ENCODE results near the gene GPR183. TPM values are rescaled to one million over a fixed set of nuclear protein-coding genes. Genes with fewer than 3 reads are reported as not detected.

Gene GPR183, protein sequence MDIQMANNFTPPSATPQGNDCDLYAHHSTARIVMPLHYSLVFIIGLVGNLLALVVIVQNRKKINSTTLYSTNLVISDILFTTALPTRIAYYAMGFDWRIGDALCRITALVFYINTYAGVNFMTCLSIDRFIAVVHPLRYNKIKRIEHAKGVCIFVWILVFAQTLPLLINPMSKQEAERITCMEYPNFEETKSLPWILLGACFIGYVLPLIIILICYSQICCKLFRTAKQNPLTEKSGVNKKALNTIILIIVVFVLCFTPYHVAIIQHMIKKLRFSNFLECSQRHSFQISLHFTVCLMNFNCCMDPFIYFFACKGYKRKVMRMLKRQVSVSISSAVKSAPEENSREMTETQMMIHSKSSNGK
- polyA plus RNA-seq: 10 to 100 TPM in 1 of 3 donors, 1 to 10 TPM in 2; 1.4 to 10.3 (median 9.8) TPM

- 18 to 38% (median 35%) methylated on average over 4 of the region's 4 CpGs for WGBS, 3 donors
- H3K27ac ChIP-seq (ENCODE audit: low read depth, low read length): no peak within 1 kb of the TSS
These were observed at the start of gene GPR183 for GRCh38 chr13:99307247-99307646. GPR183 (minus strand) TSS chr13:99307399; CDS start chr13:99296145, 11,254 bp downstream.

DNA sequence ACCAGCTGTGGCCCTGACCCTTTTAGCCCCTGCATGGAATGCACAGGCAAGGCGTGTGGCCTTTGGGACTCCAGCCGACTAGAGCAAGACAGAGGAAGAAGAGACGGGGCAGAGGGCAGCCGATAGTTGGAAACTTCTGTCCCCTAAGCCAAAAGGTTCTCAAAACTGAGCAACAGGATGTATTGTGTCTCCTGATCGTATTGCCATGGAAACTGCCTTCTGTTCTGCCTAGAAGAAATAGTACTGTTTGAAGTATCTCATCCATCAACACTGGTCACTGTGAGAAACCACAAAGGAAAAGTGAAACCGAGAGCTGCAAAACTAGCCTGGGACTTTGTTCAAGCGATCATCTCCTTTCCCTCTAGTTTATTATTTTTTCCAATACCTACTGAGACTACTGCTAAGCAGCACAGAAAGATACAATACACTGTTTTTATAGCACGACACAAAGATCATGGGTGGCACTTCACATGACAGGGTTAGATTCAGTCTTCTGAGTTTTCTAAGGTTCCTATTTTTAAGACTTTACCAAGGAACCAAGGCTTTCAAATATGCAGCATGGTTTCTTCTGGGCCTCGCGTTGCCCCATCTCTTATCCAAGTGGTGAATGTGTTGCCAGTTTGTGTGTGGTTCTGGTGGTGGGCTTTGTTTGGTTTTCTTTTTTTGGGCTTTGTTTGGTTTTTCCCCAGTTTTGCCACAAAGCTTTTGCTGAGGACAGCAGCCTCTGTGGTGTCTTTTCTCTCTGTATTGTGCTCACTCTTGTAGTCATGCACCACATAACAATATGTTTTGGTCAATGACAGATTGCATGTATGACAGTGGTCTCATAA, 49.3 kb upstream of the GPR183 start:
- H3K27ac ChIP-seq (ENCODE audit: low read depth, low read length): no peak overlapping the region
- 28 to 64% (median 31%) methylated on average over 10 of the region's 10 CpGs for WGBS, 3 donors

DNA sequence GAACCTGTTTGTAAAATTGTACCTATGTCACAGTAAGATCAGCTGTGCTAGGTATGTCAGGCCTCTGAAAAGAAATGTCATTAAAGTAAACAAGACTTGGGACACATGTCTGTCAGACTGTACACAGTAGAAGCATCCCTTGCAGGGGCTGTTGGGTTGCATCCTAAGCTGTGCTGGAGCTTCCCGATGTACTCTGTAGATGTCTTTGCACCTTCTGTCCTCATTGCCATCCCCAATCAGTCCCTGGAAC, 48.7 kb upstream of the GPR183 start:
- 12 to 56% (median 33%) methylated on average over 1 of the region's 1 CpG for WGBS, 3 donors
- H3K27ac ChIP-seq (ENCODE audit: low read depth, low read length): no peak overlapping the region

GRCh38 chr13:99355267-99356011, 48.2 kb upstream of the GPR183 start:
- WGBS, 3 donors: 89 to 90% (median 89%) methylated on average over 18 of the region's 18 CpGs
- no peak overlapping the region for H3K27ac ChIP-seq (ENCODE audit: low read depth, low read length)

- 56 to 77% (median 60%) methylated on average over 8 of the region's 8 CpGs for WGBS, 3 donors
- H3K27ac ChIP-seq (ENCODE audit: low read depth, low read length): no peak overlapping the region
These were observed 47.3 kb upstream of the GPR183 start for GRCh38 chr13:99354371-99354951.

DNA sequence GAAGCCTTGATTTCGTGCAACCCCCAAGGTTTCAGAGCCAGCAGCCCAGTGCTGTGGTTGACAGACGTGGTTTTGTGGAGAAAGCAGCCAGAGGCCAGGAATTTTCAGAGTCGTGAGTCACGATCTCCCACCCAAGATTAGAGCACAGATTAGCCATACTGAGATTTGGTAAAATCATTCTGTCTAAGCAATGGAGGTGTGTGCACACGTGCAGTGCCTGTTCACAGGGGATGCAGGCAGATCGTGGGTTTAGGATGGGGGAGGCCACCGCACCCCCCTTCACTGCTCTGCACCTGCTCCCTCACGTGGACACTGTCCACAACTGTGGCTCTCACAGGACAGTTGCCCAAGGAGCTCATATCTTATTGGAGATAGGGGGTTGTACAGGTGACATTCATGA, 46.6 kb upstream of the GPR183 start:
- WGBS, 3 donors: 85 to 93% (median 87%) methylated on average over 8 of the region's 8 CpGs
- no peak overlapping the region for H3K27ac ChIP-seq (ENCODE audit: low read depth, low read length)

DNA sequence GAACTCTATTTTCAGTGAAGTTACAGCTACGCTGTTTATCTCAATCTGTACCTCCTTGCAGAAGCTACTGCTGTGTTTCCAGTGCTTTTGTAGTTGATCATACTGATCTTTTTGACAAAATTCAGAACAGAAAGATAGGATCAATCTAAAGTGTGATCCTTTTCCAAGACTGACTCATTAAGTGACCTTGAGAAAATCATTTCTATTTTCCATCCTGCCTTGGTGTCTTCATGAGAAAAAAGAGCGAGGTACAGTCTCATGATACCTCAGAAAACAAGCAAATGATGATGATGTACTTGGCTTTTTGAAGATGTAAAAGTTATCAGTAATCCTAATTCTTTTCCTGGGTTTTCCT, 46.0 kb upstream of the GPR183 start:
- 72 to 94% (median 92%) methylated on average over 2 of the region's 2 CpGs for WGBS, 3 donors
- no peak overlapping the region for H3K27ac ChIP-seq (ENCODE audit: low read depth, low read length)

DNA sequence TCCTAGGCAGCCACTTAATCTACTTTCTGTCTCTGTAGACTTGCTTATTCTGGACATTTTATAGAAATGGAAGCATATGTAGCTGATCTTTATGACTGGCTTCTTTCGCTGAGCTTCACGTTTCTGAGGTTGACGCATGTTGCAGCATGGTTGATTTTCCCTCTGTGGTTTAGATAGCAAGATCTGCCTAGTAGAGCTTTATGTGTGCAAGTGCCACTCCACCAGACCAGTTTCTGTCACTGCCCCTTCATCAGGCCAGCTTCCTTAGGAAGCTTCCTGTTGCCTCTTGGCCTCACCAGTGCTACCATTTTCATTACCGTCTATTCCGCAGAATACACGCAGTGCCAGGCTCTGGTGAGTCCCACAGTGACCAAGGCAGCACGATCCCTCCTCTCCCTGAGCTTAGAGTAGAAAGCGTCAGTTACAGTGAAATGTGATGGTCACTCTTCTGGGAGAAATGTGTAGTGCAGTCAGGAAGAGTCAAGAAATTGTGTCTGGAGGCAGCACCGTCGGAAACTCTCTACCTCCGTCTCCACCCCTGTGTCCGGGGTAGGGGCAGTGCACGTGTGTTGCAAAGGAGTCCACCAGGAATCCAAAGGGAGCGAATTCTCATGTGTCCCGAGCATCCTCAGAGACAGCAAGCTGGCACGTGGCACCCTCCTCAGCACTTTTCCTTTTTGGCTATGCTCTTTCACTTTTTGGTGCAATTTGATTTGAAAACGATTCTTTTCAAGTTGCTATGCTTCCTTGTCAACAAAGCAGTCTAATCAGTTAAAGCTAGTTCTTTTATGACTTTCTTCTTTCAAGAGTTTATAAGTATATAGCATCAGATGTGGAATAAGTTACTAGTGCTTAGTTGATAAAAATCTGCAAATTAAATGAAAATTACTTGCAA, 45.4 kb upstream of the GPR183 start:
- no peak overlapping the region for H3K27ac ChIP-seq (ENCODE audit: low read depth, low read length)
- WGBS, 3 donors: 85 to 93% (median 89%) methylated on average over 17 of the region's 17 CpGs

- no peak overlapping the region for H3K27ac ChIP-seq (ENCODE audit: low read depth, low read length)
- WGBS, 3 donors: 74 to 82% (median 75%) methylated on average over 4 of the region's 4 CpGs
These were observed 44.6 kb upstream of the GPR183 start for GRCh38 chr13:99351772-99352171.

GRCh38 chr13:99350191-99350590, 43.0 kb upstream of the GPR183 start:
- 94 to 100% (median 97%) methylated on average over 2 of the region's 2 CpGs for WGBS, 3 donors
- no peak overlapping the region for H3K27ac ChIP-seq (ENCODE audit: low read depth, low read length)

DNA sequence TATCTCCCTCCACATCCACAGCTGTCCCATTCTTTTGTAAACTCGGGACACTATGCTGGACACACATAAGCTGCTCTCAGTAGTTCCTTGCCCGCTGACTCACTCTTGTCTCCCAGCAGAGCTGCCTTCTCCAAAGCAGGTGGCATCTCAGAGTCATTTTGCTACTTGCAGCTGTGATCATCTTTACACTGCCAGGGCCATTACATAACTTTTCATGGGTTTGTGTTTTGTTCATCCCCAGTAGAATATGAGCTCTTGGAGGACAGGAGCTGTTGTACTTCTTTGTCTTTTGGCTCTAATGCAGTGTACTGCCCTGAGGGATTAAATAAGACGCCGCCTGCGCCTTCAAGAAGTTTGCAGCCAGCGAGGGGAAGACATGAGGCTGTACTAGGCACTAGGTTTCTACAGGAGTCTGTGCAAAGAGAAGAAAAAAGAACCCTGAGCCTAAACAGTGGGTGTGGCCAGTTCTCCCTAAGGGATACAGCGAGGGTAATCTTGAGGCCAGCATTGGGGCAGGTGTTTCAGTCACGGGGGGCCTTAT, 40.8 kb upstream of the GPR183 start:
- WGBS, 3 donors: 86 to 94% (median 87%) methylated on average over 8 of the region's 8 CpGs
- no peak overlapping the region for H3K27ac ChIP-seq (ENCODE audit: low read depth, low read length)

DNA sequence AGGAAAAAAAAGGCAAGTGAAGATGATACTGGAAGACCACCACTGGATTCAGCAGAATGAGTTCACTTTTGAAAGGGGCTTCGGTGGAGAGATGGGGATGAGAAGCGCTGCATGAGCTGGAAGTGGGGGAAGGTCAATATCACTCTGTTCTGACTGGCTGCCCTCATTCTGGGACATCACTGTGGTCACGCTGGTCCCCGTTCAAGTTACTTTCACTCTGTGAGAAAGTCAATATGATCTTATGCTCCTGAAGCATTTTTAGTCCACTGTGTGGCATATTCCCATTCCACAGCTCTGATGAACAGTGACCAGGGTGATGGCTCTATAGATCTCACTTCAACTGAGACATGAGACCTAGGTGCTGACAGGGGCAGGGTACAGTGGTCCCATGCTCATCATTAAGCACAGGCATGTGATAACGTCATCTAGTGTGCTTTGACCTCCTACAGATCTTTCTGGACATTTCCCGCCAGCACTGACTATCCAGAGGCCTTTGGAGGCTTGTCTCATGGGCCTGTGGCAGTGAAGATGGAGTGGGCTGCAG, 40.2 kb upstream of the GPR183 start:
- WGBS, 3 donors: 94 to 96% (median 95%) methylated on average over 6 of the region's 6 CpGs
- H3K27ac ChIP-seq (ENCODE audit: low read depth, low read length): no peak overlapping the region

DNA sequence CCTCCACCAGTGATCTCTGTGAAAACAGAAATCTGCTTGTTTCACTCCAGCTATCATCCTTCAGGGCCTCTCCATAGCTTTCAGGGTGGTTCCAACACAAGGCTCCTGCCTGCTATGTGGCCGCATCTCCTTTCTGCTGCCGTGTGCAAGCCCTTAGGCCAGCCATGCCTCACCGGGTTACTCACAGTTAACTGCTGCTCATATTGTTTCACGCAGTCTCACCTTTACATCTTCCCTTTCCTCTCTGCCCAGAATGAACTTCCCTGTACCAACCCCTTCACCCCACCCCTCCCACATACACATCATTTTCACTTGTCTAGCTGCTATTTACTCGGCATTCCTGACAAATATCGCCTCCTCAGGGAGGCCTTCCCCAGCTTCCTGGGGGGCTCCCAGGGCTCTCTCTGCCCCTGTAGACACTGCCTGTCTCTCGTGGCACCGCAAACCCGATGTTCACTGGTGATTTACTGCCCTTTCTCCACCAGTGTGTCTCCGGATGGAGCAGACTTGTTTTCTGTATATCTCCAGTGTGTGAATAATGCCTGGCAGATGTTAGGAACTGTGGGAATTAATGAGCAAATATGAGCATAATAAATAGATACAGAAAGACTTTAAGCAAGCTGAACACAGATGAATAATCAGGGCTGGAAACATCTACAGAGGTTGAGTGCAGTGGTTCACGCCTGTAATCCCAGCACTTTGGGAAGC, 39.3 kb upstream of the GPR183 start:
- 86 to 91% (median 86%) methylated on average over 11 of the region's 11 CpGs for WGBS, 3 donors
- H3K27ac ChIP-seq (ENCODE audit: low read depth, low read length): no peak overlapping the region

- WGBS, 3 donors: 85 to 89% (median 86%) methylated on average over 5 of the region's 5 CpGs
- H3K27ac ChIP-seq (ENCODE audit: low read depth, low read length): no peak overlapping the region
These were observed 38.1 kb upstream of the GPR183 start for GRCh38 chr13:99345345-99345744.

DNA sequence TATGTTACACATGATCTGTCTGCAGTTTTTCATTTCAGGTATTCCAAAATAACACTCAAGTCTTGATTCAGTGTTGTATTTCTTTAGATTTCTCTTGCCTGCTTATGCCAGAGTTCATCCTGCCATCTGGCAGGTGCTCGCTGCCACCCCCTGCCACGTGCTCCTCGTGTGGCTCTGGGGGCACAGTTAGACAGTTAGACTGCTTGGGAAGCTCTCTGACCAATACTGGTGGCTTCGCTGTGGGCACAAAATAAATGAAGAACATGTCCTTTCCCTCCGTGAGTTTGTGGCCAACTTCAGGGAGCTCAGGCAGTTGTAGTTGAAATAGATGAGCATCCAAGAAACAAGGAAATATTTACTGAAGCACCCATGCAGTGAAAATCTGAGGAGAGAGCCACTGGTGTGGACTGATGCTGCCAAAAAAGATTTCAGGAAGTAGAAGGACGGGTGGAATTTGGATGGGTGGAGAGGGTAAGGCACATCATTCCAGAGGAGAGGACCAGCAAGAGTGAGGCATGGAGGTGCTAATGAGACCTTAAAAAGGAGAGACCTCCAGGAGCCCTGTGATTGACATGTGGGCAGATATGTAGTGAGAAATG, 37.5 kb upstream of the GPR183 start:
- H3K27ac ChIP-seq (ENCODE audit: low read depth, low read length): no peak overlapping the region
- WGBS, 3 donors: 89 to 94% (median 93%) methylated on average over 6 of the region's 6 CpGs

DNA sequence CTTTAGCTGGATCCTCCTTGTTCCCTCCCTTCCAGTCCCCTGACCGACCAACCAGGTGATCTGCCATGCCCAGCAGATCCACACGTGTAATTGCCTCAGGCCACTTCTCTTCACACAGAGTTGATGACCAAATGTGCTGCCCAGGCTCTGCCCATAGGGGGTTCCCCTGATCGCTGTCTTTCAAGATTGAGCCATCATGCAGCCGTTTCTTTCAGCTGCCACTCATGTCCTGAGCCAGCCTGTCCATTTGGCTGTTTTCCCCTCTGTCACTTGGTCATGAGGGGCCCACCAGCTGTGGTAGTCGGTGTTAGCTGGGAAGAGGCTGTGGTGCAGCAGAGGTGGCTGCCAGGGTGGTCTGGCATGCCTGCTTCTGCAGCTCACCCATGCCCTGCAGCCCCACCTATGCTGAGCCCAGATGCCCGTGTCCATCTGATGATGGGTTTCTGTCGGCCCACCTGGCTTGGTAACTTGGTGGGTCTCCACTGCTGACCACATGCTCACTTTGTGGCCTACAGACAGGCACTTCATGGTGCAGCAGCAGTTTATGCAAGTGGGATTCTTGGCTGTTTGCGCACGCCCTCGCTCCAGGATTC, 35.6 kb upstream of the GPR183 start:
- no peak overlapping the region for H3K27ac ChIP-seq (ENCODE audit: low read depth, low read length)
- WGBS, 3 donors: 71 to 88% (median 79%) methylated on average over 10 of the region's 10 CpGs

Data from adipose tissue (tissue), 3 donors.